Measurements from ENCODE around the gene EMC10.

GRCh38 chr19:50447750-50448149, 28.6 kb upstream of the EMC10 start:
- TF ChIP-seq CTCF (IDR thresholded peaks at IDR 0.05), result no peak
- TF ChIP-seq POLR2A (IDR thresholded peaks at IDR 0.05), result no peak

Measured in stomach (tissue), 4 donors.